Measurements from ENCODE around the gene KIAA1549. TPM values are rescaled to one million over a fixed set of nuclear protein-coding genes. Genes with fewer than 3 reads are reported as not detected.

The KIAA1549 gene
- total and polyA plus RNA-seq, 8 donors, result 0.15 to 7.8 (median 1.4) TPM

GRCh38 chr7:138898802-138899201, 82.4 kb downstream of the KIAA1549 start:
- H3K4me3 ChIP-seq, result no peak overlapping the region
- WGBS, 5 donors, result 76 to 94% (median 88%) methylated on average over 8 of the region's 8 CpGs
- H3K36me3 ChIP-seq, result peaks cover 0 to 39% (median 9%) of the 10 kb centered on the region in 4 donors
- no peaks in the 10 kb centered on the region for H3K27me3 ChIP-seq
- no peak for DNase-seq
- no peak overlapping the region for H3K27ac ChIP-seq
- H3K4me1 ChIP-seq, result no peaks in the 10 kb centered on the region
- no peaks in the 10 kb centered on the region for H3K9me3 ChIP-seq
- intact Hi-C loops (cut with DNase I; ENCODE audit: low total_unique reads), result no loop called here
- TF ChIP-seq EP300 (IDR thresholded peaks at IDR 0.05) (no peak), POLR2AphosphoS5 (IDR thresholded peaks at IDR 0.05) (no peak), CTCF (IDR thresholded peaks at IDR 0.05) (no peak), POLR2A (IDR thresholded peaks at IDR 0.05) (no peak)

- no peak for TF ChIP-seq CTCF (IDR thresholded peaks at IDR 0.05)
- TF ChIP-seq POLR2A (IDR thresholded peaks at IDR 0.05), result no peak
- no peak for TF ChIP-seq POLR2AphosphoS5 (IDR thresholded peaks at IDR 0.05)
- no peak for TF ChIP-seq EP300 (IDR thresholded peaks at IDR 0.05)
- 52 to 77% (median 75%) methylated on average over 2 to 3 of the region's 3 CpGs for WGBS, 5 donors
- Histone ChIP-seq H3K36me3 (peaks cover 0 to 44% (median 9%) of the 10 kb centered on the region in 4 donors), H3K9me3 (no peaks in the 10 kb centered on the region), H3K4me1 (no peaks in the 10 kb centered on the region), H3K27me3 (no peaks in the 10 kb centered on the region), H3K4me3 (no peak overlapping the region), H3K27ac (no peak overlapping the region)
- intact Hi-C loops (cut with DNase I; ENCODE audit: low total_unique reads), result no loop called here
- no peak for DNase-seq
Observed at GRCh38 chr7:138898255-138898654, 82.9 kb downstream of the KIAA1549 start.

- Histone ChIP-seq H3K4me1 (no peaks in the 10 kb centered on the region), H3K27me3 (no peaks in the 10 kb centered on the region), H3K9me3 (no peaks in the 10 kb centered on the region), H3K27ac (no peak overlapping the region), H3K4me3 (no peak overlapping the region), H3K36me3 (peaks cover 0 to 44% (median 8%) of the 10 kb centered on the region in 4 donors)
- 79 to 90% (median 82%) methylated on average over 7 of the region's 7 CpGs for WGBS, 5 donors
- DNase-seq, result no peak
- intact Hi-C loops (cut with DNase I; ENCODE audit: low total_unique reads), result no loop called here
- TF ChIP-seq CTCF (IDR thresholded peaks at IDR 0.05), result no peak
- TF ChIP-seq POLR2AphosphoS5 (IDR thresholded peaks at IDR 0.05), result no peak
- no peak for TF ChIP-seq POLR2A (IDR thresholded peaks at IDR 0.05)
- no peak for TF ChIP-seq EP300 (IDR thresholded peaks at IDR 0.05)
Observed at GRCh38 chr7:138895679-138896078, 85.5 kb downstream of the KIAA1549 start.

- Histone ChIP-seq H3K27me3 (no peaks in the 10 kb centered on the region), H3K9me3 (no peaks in the 10 kb centered on the region), H3K4me3 (no peak overlapping the region), H3K27ac (no peak overlapping the region), H3K36me3 (peaks cover 0 to 35% (median 7%) of the 10 kb centered on the region in 4 donors), H3K4me1 (no peaks in the 10 kb centered on the region)
- no peak for DNase-seq
- WGBS, 5 donors, result 81 to 89% (median 88%) methylated on average over 4 of the region's 4 CpGs
- intact Hi-C loops (cut with DNase I; ENCODE audit: low total_unique reads), result no loop called here
- no peak for TF ChIP-seq EP300 (IDR thresholded peaks at IDR 0.05)
- TF ChIP-seq POLR2A (IDR thresholded peaks at IDR 0.05), result no peak
- no peak for TF ChIP-seq POLR2AphosphoS5 (IDR thresholded peaks at IDR 0.05)
- TF ChIP-seq CTCF (IDR thresholded peaks at IDR 0.05), result no peak
Observed at GRCh38 chr7:138893258-138893657, 87.9 kb downstream of the KIAA1549 start.

All from stomach (tissue), 9 donors.